WTC11 (cell line): Measurements from ENCODE around the gene SPECC1L.

Experiments used
- ATF2 ChIP-seq: sonication (generic); formaldehyde crosslinking; IDR thresholded peaks from 2 replicates; pipeline ENCODE4 v1.8.1; 2022; ENCODE audit warnings: low read depth, missing genetic modification reagents, borderline replicate concordance
- CTCF ChIP-seq: fragments of 200-600 bp; IDR thresholded peaks from 2 replicates; pipeline ENCODE4 v1.8.0; 2022; ENCODE audit warnings: antibody characterized with exemption
- E2F1 ChIP-seq: sonication (generic); formaldehyde crosslinking; IDR thresholded peaks from 2 replicates; pipeline ENCODE4 v1.8.0; 2022; ENCODE audit warnings: mild to moderate bottlenecking, missing genetic modification reagents
- FOXJ3 ChIP-seq: sonication (generic); formaldehyde crosslinking; IDR thresholded peaks from 2 replicates; pipeline ENCODE4 v1.9.0; 2021; ENCODE audit warnings: missing genetic modification reagents, mild to moderate bottlenecking, borderline replicate concordance
- JUN ChIP-seq: sonication (generic); formaldehyde crosslinking; IDR thresholded peaks from 2 replicates; pipeline ENCODE4 v1.8.0; 2023; ENCODE audit warnings: mild to moderate bottlenecking, missing genetic modification reagents
- SP1 ChIP-seq: sonication (generic); formaldehyde crosslinking; conservative IDR thresholded peaks from 2 replicates; pipeline ENCODE4 v1.8.1; 2022; ENCODE audit warnings: missing genetic modification reagents
- TEAD1 ChIP-seq: sonication (generic); formaldehyde crosslinking; IDR thresholded peaks from 2 replicates; pipeline ENCODE4 v1.8.0; 2022; ENCODE audit warnings: mild to moderate bottlenecking, missing genetic modification reagents
- USF2 ChIP-seq: sonication (generic); formaldehyde crosslinking; IDR thresholded peaks from 2 replicates; pipeline ENCODE4 v1.8.1; 2023; ENCODE audit warnings: mild to moderate bottlenecking, missing genetic modification reagents, moderate library complexity

- no peak for TF ChIP-seq CTCF
- TF ChIP-seq TEAD1 (CRISPR knock-in tag): no peak
- TF ChIP-seq JUN (CRISPR knock-in tag): no peak
- no peak for TF ChIP-seq USF2
- no peak for TF ChIP-seq E2F1
- TF ChIP-seq FOXJ3: no peak
- TF ChIP-seq SP1: no peak
- no peak for TF ChIP-seq ATF2 (CRISPR knock-in tag)
Measured at GRCh38 chr22:24341627-24342026, 71.0 kb downstream of the SPECC1L start.
